HG02943 (cell line): ENCODE data around the gene PKN2.

Experiments
- ATAC-seq: cut with Tn5 transposase; IDR thresholded peaks from one replicate; pipeline ENCODE4 v1.9.1; 2021; ENCODE audit warnings: mild to moderate bottlenecking, low read depth, moderate library complexity; ENCODE audit not compliant: unreplicated experiment

The PKN2 gene

GRCh38 chr1:88730132-88730675, 46.1 kb downstream of the PKN2 start:
- no peak for ATAC-seq

- no peak for ATAC-seq
These were observed 46.9 kb downstream of the PKN2 start for GRCh38 chr1:88730995-88731394.

GRCh38 chr1:88731475-88732269, 47.6 kb downstream of the PKN2 start:
- no peak for ATAC-seq

GRCh38 chr1:88735382-88735781, 51.3 kb downstream of the PKN2 start:
- no peak for ATAC-seq

GRCh38 chr1:88735909-88736308, 51.8 kb downstream of the PKN2 start:
- ATAC-seq, result no peak

GRCh38 chr1:88736633-88737248, 52.7 kb downstream of the PKN2 start:
- no peak for ATAC-seq

- ATAC-seq, result no peak
These were observed 53.4 kb downstream of the PKN2 start for GRCh38 chr1:88737338-88737927.

GRCh38 chr1:88740784-88741183, 56.7 kb downstream of the PKN2 start:
- ATAC-seq, result no peak

- ATAC-seq, result no peak
These were observed 57.3 kb downstream of the PKN2 start for GRCh38 chr1:88741413-88741812.

GRCh38 chr1:88742531-88742930, 58.5 kb downstream of the PKN2 start:
- ATAC-seq, result no peak

- ATAC-seq, result no peak
These were observed 60.1 kb downstream of the PKN2 start for GRCh38 chr1:88744142-88744541.

- ATAC-seq, result no peak
These were observed 62.8 kb downstream of the PKN2 start for GRCh38 chr1:88746916-88747315.

- ATAC-seq, result no peak
These were observed 67.6 kb downstream of the PKN2 start for GRCh38 chr1:88751714-88752113.

- ATAC-seq, result no peak
These were observed 69.4 kb downstream of the PKN2 start for GRCh38 chr1:88753506-88753905.

GRCh38 chr1:88763649-88764406, 79.8 kb downstream of the PKN2 start:
- ATAC-seq, result no peak

GRCh38 chr1:88768187-88768586, 84.1 kb downstream of the PKN2 start:
- ATAC-seq, result no peak

- no peak for ATAC-seq
These were observed 84.7 kb downstream of the PKN2 start for GRCh38 chr1:88768816-88769215.

- ATAC-seq, result no peak
These were observed 89.6 kb downstream of the PKN2 start for GRCh38 chr1:88773540-88774150.

GRCh38 chr1:88774151-88774556, 90.1 kb downstream of the PKN2 start:
- no peak for ATAC-seq

GRCh38 chr1:88777604-88778149, 93.6 kb downstream of the PKN2 start:
- ATAC-seq, result no peak
